ENCODE measurements around the gene SEMG1.

The SEMG1 gene

GRCh38 chr20:45206725-45207124 lies at the start of gene SEMG1:
TSS of gene SEMG1 (plus strand) at chr20:45207033. CDS start at chr20:45207054, 21 bp downstream.
- DNase-seq (ENCODE audit: low read depth), result no peak

GRCh38 chr20:45157962-45158361 lies 48.9 kb upstream of the SEMG1 start:
- peak; percentile 65 for DNase-seq (ENCODE audit: low read depth)

DNA sequence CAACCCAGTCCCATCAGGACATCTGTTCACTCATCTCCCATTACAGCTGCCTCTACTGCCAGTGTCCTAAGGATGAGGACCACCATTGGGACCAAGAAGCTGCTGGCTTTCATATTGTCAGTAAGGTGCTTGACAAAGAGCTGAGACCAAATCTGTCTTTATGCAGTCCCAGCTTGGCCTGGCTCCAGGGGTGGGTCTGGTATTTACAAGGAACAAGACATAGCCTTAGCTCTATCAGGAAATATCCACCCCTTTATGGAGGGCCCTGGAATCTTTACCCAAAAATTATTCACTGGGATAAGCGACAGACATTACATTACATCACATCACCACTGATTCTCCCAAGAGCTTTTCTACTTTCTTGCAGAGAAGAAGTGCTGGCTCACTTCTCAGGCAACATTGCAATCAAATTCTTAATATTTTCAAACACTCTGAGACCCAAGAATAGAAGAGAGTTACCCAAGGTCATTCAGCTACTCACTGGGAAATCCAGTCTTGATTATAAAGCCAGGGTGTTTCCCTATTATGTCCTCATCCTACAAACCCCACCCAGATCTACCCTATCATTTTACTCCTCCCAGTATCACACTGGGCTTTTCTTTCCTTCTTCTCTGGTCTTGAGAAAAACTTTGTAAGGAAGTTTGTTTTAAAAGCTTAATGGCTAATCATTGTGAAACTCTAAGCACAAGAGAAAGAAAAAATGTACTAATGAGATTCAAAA lies 43.6 kb upstream of the SEMG1 start:
- no peak for DNase-seq (ENCODE audit: low read depth)

DNA sequence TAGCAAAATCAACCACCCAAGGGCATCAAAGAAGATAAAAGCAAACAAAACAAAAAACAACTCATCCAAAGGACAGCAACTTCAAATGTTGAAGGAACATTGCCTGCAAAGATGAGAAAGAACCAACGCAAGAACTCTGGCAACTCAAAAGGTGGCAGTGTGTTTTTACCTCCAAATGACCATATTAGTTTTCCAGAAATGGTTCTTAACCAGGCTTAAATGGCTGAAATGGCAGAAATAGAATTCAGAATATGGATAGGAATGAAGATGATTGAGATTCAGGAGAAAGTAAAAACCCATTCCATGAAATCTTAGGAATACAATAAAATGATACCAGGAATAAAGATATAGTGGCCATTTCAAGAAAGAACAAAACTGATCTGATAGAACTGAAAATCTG lies 41.9 kb upstream of the SEMG1 start:
- DNase-seq (ENCODE audit: low read depth), result no peak

DNA sequence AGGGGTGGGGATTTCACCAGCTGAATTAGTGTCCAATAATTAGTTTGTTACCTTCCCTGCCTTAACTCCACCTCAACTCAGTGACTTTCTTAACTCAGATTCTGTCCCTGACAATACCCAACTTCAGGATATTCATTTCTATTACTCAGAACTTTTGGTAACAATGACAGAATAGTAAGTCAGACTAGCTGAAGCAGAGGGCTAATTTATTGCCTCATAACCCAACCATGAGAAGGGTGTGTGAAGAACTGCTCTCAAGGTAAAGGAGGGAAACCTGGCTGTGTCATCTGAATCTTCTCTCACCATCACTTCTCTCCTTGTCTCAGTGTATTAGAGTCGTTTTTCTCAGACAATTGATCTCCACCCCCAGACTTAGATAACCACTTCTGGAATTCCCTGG lies 33.3 kb upstream of the SEMG1 start:
- no peak for DNase-seq (ENCODE audit: low read depth)

DNA sequence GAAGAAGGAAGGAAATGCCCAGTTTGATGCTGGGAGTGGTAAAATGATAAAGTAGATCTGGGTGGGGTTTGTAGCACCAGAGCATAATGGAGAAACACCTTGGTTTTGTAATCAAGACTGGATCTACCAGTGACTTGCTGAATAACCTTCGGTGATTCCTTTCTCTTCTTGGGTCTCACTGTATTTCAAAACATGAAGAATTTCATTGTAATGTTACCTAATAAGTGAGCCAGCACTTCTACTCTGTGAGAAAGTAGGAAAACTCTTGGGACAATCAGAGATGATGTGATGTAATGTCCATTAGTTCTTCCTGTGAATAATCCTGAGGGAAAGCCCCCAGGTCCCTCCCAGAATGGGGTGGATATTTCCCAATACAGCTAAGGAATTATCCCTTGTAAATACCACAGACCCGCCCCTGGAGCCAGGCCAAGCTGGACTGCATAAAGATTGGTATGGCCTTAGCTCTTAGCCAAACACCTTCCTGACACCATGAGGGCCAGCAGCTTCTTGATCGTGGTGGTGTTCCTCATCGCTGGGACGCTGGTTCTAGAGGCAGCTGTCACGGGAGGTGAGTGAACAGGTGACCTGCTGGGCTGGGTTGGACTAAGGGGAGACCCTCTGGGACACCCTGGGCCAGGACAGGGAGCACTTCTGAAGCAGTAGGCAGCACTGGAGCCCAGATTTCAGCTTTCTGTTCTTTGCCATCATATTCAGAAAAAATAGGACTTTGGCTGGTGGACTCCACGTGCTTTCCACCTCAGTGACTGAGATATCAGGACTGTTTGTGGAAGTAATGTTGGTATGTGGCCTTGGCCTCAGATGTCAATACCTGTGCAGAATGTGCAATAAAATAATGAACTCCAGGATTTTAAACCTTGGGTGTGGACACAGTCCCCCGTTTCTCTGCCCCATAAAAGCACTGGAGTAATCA lies 32.1 kb upstream of the SEMG1 start, which contains the start of gene PI3:
Gene PI3 (plus strand): TSS at position 469 of the 931 bp plus-strand sequence. CDS start 21 bp downstream, at position 490.
- peak; percentile 45 for DNase-seq (ENCODE audit: low read depth)

GRCh38 chr20:45176526-45177267 lies 30.1 kb upstream of the SEMG1 start:
- no peak for DNase-seq (ENCODE audit: low read depth)

DNA sequence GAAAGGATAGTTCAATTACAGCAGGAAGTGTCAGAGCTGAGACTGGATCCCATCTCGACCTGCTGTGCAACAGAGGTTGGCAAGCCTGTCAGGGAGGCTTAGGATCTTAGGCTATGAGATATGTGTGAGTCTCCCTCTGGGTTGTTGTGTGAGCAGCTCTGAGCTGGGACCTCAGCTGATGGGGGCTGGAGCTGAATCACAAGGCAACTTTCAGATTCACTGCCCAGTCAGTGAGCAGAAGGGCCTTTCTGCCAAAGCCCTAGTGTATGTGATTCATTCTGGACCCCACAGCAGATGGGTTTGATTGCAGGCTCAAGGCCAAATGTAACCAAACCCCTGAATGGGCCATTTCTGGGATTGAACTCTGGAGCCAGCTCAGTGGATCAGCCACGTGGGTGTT lies 27.7 kb upstream of the SEMG1 start:
- no peak for DNase-seq (ENCODE audit: low read depth)

GRCh38 chr20:45181639-45182038 lies 25.2 kb upstream of the SEMG1 start:
- DNase-seq (ENCODE audit: low read depth), result peak; percentile 60

DNA sequence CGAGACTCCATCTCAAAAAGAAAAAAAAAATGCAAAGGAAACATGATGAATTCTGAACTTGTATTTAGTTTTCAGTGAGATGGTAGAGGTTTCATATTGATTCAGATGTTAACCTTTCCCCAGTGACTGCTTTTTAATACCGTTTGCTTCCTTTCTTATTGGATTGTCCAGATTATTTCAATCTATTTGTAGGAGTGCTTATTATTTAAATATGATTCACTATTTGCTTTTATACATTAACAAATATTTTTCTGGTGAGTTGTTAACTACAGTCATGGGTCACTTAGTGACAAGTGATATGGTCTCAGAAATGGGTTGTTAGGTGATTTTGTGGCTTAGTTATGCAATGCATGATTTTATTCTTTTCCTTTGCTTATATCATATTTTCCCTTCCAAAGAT lies 23.7 kb upstream of the SEMG1 start:
- no peak for DNase-seq (ENCODE audit: low read depth)

- DNase-seq (ENCODE audit: low read depth), result no peak
Measured at GRCh38 chr20:45187693-45188092, 19.1 kb upstream of the SEMG1 start.

GRCh38 chr20:45189067-45189609 lies 17.7 kb upstream of the SEMG1 start:
- DNase-seq (ENCODE audit: low read depth), result no peak

GRCh38 chr20:45189861-45190260 lies 17.0 kb upstream of the SEMG1 start:
- DNase-seq (ENCODE audit: low read depth), result no peak

DNA sequence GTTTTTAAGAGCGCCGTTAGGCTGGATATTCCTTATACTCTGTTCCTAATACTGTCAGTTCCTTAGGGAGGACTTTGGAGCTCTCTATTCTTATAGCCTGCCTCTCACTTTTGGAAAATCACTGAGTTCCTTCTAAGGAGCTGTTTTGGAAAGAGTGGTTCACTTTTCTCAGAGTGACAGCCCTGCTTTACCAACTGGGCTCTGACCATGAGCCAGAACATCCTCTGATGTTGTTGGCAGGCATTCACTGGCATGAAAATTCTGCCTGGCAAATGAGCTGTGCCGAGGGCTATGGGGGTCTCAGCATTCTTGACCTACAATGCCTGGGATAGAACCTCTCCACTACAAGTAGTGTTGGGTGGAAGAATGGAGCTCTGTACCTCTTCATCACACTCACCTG lies 14.9 kb upstream of the SEMG1 start:
- DNase-seq (ENCODE audit: low read depth), result no peak

- no peak for DNase-seq (ENCODE audit: low read depth)
Measured at GRCh38 chr20:45193331-45193730, 13.5 kb upstream of the SEMG1 start.

DNA sequence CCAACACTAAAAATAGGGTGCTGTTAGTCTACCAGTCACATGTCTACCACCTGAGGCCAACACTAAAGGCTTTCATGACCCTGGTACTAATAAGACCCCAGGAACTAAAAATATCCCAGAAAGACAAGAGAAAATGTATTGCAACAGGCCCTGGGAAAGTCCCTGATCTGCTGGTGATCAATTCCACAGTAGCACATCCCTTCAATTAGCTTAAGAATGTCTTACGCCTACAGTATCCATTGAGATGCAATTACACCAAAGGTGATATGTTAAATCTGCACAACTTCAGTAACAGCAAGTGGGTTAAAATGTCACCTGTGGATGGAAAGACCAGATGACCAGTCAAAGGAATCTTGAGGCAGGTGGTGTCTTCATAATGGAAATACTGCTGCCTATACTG lies 3.1 kb downstream of the SEMG1 start:
- DNase-seq (ENCODE audit: low read depth), result no peak

DNA sequence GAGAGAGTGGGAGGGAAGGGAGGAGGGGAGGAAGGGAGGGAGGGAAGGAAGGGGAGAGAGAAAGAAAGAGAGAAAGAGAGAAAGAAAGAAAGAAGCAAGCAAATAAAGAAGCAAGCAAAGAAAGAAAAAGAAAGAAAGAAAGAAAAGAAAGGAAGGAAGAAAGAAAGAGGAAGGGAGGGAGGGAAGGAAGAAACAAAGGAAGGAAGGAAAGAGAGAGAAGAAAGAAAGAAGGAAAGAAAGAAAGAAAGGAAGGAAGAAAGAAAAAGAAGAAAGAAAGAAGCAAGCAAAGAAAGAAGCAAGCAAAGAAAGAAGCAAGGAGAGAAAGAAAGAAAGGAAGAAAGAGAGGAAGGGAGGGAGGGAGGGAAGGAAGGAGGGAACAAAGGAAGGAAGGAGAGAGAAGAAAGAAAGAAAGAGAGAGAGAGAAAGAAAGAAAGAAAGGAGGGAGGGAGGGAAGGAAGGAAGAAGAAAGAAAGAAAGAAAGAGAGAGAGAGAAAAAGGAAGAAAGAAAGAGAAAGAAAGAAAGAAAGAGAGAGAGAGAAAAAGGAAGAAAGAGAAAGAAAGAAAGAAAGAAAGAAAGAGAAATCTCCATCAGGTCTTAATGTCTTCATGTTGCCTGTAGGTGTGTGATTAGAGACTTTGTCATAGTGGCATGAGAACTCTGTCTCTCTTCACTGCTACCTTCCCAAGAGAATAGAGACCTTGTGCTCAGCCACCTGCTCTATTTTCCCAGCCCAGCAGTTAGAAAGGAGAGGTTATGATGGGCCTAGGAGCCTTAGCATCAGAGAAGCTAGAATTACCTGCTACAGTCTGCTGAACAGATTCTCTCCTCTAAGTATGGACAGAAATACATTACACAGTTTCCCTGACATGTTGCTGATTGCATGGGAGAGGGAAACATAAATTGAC lies 5.0 kb downstream of the SEMG1 start:
- DNase-seq (ENCODE audit: low read depth), result no peak

DNA sequence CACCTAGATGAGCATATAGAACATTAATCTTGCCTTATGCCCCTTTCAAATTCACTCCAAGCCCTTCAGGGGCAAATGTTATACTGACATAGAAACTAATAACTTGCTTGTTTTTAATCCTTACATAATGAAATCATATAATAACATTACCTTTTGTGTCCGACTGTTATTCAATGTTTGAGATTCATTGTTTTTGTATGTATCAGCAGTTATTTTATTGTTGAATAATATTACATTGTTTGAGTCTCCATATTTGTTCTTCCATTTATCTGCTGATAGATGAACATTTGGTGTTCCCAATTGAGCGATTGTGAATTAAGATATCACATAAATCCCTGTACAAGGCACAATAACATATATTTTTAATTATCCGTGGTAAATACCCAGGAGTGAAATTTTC lies 6.0 kb downstream of the SEMG1 start:
- no peak for DNase-seq (ENCODE audit: low read depth)

DNA sequence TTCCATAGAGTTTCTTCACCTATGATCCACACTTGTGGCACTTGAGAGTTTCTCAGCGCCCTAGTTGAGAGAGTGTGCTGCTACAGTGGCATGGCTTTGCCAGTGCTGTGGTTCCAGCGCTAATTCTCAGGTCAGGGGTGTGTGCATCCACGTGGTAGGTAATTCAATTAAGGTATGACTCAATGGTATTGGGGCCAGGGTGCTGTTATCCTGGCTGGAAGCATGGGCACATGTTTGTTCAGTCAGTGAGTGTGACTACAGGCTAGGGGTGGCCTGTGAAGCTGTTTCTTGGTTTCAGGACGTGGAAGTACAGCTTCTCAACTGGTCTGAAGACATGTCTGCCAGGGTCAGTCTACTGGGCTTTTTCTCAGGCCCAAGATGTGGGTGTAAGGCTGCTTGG lies 11.3 kb downstream of the SEMG1 start:
- DNase-seq (ENCODE audit: low read depth), result no peak

- no peak for DNase-seq (ENCODE audit: low read depth)
Measured at GRCh38 chr20:45218636-45219035, 11.8 kb downstream of the SEMG1 start.

GRCh38 chr20:45221076-45221475 lies 14.2 kb downstream of the SEMG1 start, which contains the start of gene SEMG2:
TSS of gene SEMG2 (plus strand) at chr20:45221373. CDS start at chr20:45221390, 17 bp downstream.
- no peak for DNase-seq (ENCODE audit: low read depth)

Data from HS-5 (cell line).